ENCODE results near the gene TALDO1.

Gene TALDO1

DNA sequence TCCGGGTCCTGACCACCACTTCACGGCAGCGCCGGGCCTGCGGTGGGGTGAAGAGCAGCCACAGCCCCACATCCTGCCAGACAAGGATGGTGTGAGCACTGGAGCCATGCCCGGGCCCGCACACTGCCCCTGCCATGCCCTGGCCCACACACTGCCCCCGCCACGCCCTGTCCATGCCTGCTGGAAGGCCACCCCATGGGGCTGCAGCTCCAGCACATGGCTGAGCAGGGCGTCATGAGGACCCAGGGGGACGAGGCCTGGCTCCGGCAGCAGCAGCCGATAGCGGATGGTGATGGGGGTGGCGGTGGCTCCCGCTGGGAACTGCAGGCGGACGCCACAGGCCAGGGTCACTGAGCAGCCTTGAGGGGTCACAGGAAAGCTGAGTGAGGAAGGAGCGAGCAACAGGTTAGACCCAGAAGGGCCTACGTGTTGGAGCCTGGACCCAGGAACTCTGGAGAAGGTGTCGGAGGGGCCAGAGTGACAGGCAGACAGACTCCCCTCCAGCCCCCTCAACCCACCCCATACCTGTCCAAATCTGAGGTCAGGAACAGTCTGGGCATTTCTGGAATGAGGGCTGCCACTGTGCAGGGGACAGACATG, 54.9 kb downstream of the TALDO1 start:
- no peak for DNase-seq

GRCh38 chr11:802693-803466, 55.6 kb downstream of the TALDO1 start:
- DNase-seq: no peak

GRCh38 chr11:803467-803742, 56.1 kb downstream of the TALDO1 start:
- no peak for DNase-seq

DNA sequence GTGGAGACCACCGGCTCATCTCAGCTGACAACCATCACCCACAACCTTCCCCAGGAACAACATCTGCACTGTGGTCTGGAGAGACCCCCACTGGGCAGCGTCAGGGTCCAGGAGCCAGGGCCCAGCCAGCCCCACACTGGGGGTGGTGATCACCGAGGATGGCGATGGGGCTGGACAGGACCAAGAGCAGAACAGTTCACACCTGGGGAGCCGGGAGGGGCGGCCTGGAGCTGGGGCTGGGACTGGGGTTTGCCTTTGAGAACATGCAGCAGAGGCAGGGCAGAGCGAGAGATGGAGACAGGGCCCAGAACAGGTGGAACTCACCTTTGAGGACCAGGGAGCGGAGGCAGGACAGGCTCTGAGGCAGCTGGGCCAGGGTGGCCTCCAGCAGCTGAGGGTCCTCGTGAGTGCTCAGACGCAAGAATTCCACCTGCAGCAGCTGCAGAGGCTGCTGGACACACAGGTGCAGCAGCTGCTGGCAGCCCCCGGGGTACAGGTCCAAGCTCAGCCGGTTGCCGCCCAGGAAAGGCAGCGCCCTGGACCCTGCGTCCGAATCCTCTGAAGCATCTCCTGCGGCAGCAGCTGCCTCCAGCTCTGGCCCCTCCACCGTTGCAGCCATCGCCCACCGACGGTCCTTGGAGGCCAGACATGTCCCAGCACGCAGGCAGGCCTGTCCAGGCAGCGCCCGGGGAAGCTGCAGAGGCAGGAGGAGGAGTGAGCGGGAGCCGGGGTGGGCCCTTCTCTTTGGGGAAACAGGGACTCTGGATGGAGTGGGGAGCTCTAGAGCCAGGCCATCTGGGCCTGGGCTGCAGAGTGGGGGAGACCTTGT, 56.7 kb downstream of the TALDO1 start:
- DNase-seq: no peak

DNA sequence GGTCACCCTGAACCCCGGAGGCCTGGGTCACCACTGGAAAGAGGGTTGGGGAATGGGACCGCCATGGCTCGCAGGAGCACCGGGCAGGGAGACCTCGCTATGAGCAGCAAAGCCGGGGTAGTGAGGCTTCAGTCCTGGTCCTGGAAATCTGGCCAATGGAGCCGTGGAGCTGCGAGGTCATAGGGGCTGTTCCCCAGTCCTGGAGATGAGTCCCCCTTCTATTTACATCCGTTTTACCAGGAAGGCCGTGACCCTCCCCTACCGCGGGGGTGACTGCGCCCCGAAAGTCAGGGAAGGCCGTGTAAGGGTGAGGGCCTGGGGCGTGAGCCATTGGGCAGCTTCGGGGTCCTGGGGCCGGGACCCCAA, 57.3 kb downstream of the TALDO1 start:
- DNase-seq: no peak

DNA sequence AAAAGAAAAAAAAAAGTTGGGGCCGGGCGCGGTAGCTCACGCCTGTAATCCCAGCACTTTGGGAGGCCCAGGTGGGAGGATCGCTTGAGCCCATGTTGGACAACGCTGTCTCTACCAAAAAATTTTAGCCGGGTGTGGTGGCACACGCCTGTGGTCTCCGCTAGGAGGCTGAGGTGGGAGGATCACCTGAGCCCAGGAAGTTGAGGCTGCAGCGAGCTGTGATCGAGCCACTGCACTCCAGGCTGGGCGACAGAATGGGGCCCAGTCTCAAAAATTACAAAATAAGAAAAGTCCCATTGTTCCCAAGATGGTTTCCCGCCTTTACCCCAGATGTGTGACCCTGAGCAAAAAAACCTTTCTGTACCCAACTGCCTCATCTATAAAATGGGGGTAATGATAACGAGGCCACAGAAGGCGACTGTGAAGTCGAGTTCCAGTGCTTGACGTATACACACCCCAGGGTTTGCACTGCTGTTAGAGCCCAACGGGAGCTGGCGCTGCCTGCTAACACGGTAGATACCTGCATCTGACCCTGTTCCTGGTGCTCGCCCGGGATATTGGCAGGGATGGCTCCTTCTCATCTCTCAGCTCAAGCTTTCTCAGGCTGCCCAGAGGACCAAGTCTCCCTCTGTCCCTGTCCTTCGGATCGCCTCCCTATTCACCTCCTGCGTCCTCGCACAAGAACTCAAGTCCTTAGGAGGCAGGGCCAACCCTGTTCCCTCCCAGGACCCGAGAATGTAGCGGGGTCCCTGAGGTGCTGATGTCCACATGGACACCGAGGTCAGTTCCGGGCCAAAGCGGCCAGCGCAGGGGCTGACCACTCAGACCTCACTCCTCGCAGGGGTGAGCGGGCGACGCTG, 61.4 kb downstream of the TALDO1 start:
- DNase-seq: no peak

DNA sequence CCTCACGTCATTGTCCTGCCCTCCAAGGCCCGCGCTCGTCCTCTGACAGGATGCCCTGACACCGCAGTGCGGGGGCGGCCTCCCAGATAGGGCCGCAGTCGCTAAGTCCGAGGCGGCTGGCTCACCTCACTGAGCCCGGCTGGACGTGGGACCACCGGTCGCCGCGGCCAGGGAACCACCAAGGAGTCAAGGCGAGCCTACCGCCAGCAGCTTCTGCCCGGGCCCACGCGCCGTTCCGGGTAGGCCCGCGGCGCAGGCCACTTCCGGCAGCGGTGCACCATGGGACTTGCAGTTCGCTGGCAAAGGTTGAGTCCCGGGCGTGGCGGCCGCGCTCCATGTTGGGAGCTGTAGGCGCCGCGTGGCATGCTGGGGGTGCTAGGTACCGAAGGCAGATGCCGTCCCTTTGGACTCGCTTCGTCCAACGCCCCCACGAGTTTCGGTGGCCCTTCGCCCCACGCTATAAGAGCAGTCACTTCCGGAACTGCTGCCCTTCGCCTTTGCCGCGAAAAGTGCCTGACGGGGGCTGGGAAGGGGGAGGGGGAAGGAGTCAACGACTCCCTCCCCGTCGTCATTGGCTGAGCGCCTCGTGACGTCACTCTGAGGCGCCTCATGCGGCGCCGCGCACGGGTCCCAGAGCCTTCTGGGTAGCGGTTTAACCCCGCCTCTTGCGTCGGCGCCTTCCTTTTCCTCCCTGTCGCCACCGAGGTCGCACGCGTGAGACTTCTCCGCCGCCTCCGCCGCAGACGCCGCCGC, 62.2 kb downstream of the TALDO1 start, which contains the start of gene RPLP2:
TSS of gene RPLP2 (plus strand) at position 681 of the 753 bp plus-strand sequence. CDS start 268 bp downstream, outside the sequence.
- peak; percentile 94 for DNase-seq

DNA sequence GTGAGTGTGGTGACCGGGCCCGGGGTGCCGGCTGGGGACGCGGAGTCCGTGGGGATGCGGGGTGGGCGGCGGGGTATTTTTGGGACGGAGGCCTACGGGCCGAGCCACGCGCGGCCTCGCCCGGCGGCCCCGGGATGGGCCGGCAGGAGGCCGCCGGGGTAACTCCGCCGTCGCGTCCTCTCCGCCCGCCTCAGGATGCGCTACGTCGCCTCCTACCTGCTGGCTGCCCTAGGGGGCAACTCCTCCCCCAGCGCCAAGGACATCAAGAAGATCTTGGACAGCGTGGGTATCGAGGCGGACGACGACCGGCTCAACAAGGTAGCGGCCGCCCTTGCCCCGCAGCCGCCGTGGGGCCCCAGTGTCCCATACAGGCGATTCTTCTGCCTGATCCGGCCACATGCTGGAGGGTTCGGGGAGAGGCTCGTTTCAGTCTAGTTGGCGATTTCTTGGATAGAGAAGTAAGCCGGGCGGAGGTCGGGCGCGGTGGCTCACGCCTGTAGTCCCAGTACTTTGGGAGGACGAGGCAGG, 62.8 kb downstream of the TALDO1 start:
- DNase-seq: no peak

DNA sequence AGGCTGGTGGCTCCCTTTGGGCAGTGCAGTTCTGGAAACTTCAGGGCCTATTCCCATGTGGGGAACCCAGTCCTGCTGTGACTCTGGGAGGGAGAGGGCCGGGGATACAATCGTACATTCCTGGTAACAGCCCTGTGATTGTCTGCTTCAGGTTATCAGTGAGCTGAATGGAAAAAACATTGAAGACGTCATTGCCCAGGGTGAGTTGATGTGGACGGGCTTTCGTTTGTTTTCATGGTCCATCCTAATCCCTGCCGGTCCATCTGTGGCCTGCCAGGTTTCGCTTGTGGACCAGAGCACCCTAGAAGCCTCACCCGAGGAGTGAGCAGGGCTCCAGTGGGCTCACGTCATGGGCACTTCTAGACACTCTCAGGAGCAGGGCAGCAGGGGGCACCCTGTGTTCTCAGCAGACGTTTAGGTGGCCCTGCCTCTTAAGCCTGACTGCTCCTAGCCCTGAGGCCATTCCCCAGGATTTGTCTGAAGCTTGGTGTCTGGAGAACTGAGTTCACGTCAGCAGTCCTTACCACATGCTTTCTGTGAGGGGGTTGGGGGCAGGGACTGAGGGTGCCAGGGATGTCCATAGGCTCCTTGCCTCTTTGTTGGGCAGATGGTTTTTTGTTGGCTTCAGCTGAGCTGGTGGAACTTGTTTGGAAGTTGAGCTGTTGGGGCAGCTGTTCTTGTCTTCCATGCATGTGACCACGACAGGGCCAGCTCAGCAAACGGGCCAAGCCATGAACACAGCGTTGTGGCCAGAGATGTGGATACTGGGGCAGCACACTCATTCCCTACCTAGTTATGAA, 64.4 kb downstream of the TALDO1 start:
- no peak for DNase-seq

DNA sequence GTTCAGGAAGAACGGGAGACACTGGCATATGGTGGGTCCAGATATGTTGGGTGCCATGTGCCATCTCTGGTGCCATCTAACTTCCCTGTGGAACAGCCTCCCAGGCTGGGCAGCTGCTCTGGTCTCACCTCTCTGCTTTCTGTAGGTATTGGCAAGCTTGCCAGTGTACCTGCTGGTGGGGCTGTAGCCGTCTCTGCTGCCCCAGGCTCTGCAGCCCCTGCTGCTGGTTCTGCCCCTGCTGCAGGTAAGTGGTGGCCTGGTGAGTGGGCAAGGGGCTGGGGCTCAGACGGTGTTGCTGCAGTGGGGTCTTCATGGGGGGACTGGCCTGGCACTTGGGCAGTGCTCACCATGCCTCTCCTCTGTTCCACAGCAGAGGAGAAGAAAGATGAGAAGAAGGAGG, 65.1 kb downstream of the TALDO1 start:
- no peak for DNase-seq

- no peak for DNase-seq
These were observed 65.8 kb downstream of the TALDO1 start for GRCh38 chr11:813072-813455.

- no peak for DNase-seq
These were observed 66.3 kb downstream of the TALDO1 start for GRCh38 chr11:813456-814096.
